Ovary (tissue), 3 donors: Measurements from ENCODE around the gene NIM1K.

Source experiments
- POLR2A ChIP-seq: fragments of 450-650 bp; IDR thresholded peaks from one replicate; pipeline ENCODE4 v1.6.1; 2017; ENCODE audit warnings: antibody characterized with exemption, mild to moderate bottlenecking, moderate library complexity
- TF ChIP-seq, protein P1 (sequence below), 3 donors: fragments of 450-650 bp in 2 of 3; fragments of 200-600 bp in 1 of 3; IDR thresholded peaks; one replicate each; pipeline versions ENCODE4 v1.5.1 to v1.8.0; 2016 to 2022; ENCODE audit warnings: antibody characterized with exemption in 3 of 3, mild to moderate bottlenecking in 1 of 3
- donor health status: DM: no; HTN: no; CAD: no.

DNA sequence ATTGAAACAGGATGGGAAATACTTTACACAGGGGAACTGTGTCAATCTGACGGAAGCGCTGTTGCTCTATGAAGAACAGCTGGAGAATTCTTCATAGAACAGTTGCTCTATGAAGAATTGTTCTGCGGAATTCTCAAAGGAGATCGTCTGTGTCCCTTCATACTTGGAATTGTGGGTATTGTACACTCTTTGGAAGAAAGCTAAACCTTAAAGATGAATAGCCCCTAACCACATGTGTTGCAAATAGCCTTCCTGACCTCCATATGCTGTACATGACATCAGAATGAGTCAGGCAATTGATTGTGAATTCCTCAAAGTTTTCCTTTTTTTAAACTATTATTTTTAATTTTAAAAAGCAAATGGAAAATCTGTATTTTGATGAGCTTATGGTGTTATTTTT is 15.6 kb downstream of the NIM1K start:
- TF ChIP-seq, protein P1, sequence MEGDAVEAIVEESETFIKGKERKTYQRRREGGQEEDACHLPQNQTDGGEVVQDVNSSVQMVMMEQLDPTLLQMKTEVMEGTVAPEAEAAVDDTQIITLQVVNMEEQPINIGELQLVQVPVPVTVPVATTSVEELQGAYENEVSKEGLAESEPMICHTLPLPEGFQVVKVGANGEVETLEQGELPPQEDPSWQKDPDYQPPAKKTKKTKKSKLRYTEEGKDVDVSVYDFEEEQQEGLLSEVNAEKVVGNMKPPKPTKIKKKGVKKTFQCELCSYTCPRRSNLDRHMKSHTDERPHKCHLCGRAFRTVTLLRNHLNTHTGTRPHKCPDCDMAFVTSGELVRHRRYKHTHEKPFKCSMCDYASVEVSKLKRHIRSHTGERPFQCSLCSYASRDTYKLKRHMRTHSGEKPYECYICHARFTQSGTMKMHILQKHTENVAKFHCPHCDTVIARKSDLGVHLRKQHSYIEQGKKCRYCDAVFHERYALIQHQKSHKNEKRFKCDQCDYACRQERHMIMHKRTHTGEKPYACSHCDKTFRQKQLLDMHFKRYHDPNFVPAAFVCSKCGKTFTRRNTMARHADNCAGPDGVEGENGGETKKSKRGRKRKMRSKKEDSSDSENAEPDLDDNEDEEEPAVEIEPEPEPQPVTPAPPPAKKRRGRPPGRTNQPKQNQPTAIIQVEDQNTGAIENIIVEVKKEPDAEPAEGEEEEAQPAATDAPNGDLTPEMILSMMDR (IDR thresholded peaks at IDR 0.05): no peak
- no peak for TF ChIP-seq POLR2A
